Measurements from ENCODE around the gene EME2.
"Not testable (repeated sequence)": the region's sequence is repeated elsewhere in the genome, so short reads cannot be mapped to it uniquely, and the experiment has no call there.

EME2 gene, protein sequence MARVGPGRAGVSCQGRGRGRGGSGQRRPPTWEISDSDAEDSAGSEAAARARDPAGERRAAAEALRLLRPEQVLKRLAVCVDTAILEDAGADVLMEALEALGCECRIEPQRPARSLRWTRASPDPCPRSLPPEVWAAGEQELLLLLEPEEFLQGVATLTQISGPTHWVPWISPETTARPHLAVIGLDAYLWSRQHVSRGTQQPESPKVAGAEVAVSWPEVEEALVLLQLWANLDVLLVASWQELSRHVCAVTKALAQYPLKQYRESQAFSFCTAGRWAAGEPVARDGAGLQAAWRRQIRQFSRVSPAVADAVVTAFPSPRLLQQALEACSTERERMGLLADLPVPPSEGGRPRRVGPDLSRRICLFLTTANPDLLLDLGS

GRCh38 chr16:1772362-1772907 is at the start of gene EME2:
Gene EME2 (plus strand): TSS chr16:1772810. CDS start chr16:1773228, 418 bp downstream.
- peak in 2 of 4 experiments; percentile 45 to 47 for DNase-seq

- DNase-seq = no peak
These were observed 49.0 kb upstream of the EME2 start for GRCh38 chr16:1723450-1724147.

GRCh38 chr16:1724491-1724890 is 48.1 kb upstream of the EME2 start:
- DNase-seq = no peak

- no peak for DNase-seq
These were observed 45.7 kb upstream of the EME2 start for GRCh38 chr16:1726661-1727502.

DNA sequence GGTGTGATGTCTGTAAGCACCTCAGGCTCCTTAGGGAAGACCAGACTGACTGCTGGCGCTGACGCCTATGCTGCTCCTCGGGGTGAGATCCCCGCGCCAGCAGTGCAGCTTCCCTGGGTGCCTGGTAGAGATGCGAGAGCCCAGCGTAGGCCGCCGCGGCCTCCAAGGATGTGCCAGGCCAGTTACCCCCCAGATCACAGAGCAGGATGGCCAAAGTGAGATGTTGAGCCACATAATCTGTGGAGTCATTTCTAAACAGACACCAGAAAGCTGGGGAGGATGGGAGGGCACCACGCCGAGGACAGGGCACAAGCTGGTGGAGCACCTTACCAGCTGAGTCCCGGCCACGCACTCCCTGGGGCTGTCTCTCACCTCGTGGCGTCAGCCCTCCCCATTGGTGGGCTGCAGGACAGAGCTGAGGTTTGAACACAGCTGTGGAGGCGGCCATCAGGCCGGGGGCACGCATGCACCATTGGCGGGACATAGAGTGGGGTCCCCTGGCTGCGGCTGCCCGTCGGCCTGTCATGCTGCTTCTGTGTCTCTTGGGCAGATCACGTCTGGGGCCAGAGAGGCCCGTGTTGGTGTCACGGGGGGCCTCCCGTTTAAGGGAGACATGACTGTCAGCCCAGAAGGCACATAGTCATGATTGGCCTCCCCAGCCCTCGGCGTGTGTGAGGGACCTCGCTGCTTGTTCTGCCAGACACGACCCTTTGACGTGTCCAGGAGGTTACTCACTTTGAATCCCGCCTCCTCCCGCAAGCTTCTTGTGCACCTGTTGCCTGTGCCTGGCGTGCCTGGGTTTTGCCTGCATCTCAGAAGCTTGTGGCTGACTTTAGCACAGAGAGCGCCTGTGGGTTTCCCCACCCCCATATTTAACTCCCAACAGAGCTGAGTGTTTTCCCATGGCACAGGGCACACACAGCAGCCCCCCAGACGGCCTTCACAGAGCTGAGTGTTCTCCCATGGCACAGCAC is 44.7 kb upstream of the EME2 start:
- DNase-seq = no peak

DNA sequence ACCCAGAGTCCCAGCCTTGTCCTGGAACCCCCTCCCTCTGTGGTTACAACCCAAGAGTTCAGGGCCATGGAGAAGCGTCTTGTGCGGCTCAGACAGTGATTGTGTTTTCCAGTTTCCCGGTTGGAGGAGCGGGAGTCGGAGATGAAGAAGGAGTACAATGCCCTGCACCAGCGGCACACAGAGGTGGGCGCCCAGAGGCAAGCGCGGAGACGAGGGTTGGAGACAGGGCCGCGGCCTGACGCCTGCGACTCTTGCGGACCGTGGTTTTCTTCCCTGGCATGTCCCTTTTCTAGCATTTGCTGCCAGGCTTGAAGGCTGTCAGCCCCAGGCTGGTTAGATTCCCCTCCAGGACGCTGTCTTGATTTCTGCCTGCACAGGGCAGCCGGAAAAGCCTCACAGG is 43.6 kb upstream of the EME2 start:
- no peak for DNase-seq

- no peak for DNase-seq
These were observed 43.2 kb upstream of the EME2 start for GRCh38 chr16:1729445-1729844.

DNA sequence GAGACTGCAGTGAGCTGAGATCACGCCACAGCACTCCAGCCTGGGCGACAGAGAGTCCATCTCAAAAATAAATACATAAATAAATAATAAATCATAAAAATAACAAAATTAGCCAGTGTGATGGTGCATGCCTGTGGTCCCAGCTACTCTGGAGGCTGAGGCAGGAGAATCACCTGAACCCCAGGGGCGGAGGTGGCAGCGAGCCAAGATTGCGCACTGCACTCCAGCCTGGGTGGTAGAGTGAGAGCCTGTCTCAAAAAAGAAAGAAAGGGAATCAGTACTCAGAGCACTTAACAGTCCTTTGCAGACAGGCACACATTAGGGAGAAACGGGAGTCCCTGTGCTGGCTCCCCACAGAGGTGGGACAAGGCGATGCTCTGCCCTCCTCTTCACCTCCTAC is 41.5 kb upstream of the EME2 start:
- DNase-seq = no peak

- no peak for DNase-seq
These were observed 41.0 kb upstream of the EME2 start for GRCh38 chr16:1731603-1732002.

DNA sequence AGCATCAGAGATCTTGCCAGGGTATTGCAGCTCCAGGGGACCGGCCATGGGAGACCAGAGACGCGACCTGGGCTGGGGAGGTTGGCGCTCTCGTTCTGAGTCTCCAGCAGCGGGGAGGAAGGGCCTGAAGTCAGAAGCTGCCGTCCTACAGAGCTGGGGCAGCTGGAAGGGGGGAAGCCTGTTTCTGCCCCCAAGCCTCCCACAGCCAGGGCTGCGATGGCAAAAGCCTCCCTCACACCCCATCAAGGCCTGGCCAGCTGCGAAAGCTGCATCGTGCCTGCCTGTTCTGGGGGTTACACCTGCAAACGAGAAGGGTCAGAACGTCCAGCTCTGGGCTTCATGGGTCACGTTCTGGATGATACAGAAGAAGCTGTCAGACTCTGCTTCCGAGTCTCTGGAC is 40.5 kb upstream of the EME2 start:
- no peak for DNase-seq

- DNase-seq = not testable (repeated sequence)
These were observed 40.0 kb upstream of the EME2 start for GRCh38 chr16:1732551-1732987.

DNA sequence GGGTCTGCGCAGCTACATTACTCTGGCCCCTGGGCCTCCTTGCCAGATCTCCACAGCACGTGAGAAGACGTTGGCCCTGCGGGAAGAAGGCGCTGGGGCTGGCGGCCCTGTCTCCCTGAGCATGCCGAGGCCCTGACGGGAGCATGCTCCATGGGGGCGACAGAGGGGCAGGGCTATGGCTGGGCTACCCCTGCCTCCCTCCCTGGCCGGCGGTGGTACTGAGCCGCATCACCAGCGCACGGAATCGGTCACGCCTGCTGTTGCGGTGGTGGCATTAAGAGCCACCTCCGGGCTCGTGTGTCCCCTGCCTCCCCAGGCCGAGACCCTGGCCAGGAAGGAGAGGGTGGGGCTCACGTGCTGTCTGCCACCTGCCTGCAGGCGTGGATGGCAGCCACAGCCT is 38.5 kb upstream of the EME2 start:
- DNase-seq = no peak

DNA sequence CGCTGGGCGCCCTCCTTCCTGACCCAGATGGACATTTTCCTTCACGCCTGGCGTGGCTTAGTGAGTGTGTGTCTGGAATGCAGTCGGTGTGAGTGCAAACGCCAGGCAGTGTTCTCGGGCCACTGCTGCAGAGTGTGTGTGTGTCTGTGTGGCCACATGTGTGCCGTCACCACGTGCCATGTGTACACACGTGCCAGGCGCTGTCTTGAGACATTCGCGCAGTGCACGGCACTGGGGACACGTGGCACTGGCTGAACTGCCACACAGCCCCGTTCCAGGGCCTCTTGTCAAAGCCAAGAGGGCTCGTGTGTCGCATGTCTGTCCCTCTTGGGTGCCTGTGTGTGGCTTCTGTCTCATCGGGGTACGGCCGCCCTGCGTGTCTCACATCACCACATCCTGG is 37.8 kb upstream of the EME2 start:
- DNase-seq = no peak

GRCh38 chr16:1740234-1740633 is 32.4 kb upstream of the EME2 start:
- no peak for DNase-seq

DNA sequence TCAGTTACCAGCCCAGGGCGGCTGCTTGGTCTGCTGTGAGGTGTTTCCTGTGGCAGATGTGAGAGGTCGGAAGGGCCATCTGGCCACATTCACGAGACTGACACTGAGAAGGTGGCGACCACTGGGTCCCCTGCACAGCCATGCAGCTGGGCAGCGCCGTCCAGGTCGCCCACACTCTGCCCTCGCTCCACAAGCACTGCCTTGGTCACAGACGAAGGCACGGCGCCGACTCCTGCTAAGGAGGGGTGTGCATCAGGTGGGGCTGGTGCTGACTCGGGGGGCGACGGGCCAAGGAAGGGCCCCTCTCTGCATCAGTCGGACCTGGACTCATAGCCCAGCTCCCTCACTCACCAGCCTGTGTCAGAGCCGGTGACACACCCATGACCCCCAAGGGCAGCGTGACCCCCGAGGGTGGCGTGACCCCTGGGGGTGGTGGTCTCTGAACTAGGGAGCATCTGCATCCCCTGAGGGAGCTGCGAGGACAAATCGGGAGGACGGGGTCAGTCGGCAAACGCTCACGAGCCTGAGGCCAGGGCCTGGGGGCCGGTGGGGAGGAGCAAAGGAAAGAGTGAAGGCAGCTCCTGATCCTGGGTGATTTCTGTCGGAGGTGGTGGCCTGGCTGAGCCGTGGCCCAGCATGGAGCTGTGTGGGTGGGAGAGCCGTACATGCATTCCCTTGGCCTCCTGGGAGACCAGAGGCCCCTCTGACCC is 31.7 kb upstream of the EME2 start:
- DNase-seq = no peak

DNA sequence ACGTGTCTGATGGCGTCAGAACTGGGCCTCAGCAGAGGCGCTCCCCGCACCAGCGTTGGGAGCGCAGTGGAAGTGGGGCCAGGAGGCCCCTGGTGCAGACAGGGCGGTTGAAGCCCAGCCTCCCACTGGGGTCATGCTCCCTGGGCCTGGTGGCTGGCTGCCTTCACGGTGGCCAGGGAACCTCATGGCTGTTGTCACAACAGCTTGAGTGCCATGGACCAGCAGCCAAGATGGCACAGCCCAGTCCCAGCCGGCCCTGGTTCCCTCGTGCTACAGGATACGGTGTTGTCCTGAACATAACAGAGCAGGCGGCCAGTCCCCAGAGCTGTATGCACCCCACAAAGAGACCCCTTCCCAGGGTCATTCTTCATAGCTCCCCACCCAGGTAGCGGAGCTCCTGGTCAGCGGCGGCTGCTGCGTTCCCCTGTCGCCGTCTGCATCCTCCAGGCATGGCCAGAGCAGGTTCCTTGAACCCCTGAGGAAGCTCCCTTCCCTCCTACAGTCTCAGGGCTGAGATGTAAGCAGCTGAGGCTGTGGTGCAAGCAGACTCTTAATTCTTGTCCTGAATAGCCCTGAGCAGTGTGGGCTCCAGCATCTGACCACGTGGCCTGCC is 31.0 kb upstream of the EME2 start:
- DNase-seq = no peak

DNA sequence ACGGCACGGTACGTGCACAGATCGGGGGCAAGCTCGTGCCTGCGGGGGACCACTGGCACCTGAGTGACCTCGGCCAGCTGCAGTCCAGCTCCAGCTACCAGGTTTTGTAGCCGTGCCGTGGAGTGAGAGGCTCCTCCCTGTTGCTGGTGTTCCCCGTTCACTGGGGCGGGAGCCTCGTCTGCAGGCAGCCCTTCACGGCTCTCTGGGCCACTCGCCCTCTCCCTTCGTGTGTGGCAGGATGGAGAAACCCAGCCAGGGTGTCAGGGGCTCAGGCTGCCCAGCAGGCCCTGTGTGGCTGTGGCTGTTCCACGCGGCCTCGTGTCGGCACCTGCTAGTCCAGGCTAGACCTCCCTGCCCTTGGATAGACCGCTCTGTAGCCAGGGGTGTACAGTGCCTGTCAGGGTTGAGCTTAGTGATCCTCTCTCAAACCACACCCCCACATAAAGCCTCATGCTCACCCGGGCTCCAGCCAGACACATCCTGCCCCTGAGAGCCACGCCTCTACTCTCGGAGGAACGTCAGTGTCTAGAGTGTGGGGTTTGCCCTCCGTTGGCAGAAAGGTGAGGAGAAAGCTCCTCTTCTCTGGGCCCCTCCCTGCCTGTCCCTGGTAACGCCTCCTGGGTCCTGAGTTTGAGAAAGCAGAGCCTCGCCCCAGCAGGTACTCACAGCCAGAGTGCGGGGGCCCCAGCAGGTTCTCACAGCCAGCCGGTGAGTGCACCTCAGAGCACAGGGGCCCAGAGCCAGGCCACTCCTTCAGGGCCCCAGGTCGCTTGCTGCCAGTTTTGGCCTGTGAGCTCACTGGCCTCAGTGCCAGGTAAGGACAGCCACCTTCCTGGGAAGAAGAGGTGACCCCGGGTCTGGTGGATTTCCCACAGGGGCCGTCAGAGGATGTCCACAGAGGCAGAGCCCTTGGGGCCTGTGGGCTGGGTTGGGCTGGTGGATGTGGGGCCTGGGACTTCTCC is 29.0 kb upstream of the EME2 start:
- DNase-seq = no peak

- DNase-seq = no peak
These were observed 28.2 kb upstream of the EME2 start for GRCh38 chr16:1744338-1744840.

DNA sequence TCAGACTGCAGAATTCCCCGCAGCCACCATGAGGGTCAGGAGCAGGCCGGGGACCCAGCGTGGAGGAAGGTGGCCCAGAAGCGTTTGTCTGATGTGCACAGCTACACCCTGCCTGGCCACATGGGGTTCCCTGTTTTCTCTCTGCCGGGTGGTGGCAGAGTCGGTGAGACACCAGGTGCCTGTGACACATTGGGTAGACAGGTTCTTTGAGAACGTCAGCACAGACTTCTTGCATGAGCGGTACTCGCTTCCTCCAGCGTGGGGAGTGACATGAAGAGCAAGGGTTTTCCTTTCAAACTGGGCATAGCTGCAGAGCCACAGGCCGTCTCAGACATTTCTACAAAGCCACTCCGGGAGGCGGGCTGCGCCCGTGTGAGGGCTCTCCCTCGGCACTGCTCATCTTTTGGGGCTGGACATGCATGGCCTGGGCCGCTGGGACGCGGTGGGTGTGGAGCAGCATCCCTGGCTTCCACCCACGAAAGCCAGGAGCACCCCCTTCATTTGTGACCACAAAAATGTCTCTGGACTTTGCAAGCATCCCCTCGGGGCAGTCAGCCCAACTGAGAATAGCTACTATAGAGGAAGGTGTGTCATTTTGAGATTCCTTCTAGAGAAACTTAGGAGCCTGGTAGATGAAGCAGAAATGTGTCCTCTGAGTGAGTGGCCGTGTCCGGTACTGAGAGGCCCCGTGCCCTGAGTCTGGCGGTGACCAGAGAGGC is 27.3 kb upstream of the EME2 start:
- no peak for DNase-seq
